Stimulated activated CD4-positive, alpha-beta T cell treated with anti-CD3 and anti-CD28 coated beads, Interleukin-4, amount 100 ng/mL, for 48 hours (primary cell): Measurements from ENCODE around the gene PDZD7.
A peak's percentile ranks its signal among the peaks of the same experiment; 100 is the strongest.

ENCODE experiments used
- DNase-seq, 2 donors: peaks; one replicate each; pipeline ENCODE4 v3.0.0-alpha.2; 2020; ENCODE audit warnings: low read depth in 2 of 2

The PDZD7 gene

DNA sequence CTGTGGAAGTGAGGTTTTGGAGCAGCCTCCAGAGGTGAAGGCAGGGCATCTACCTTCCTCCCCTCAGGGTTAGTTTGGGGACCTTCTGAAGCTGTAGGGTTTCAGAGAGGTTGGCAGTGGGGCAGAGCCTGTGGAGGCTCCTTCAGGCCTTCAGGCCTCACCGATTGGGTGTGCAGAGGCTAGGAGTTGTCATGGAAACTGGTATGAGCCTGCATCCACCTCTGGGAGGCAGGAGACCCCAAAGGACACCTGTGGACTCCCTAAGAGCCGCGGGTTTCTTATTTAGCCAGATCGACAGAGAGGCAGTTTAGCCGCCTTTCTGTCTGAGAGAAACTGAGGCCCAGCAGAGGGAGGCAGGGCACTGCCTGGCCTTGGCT lies 29.3 kb downstream of the PDZD7 start:
- no peak for DNase-seq

DNA sequence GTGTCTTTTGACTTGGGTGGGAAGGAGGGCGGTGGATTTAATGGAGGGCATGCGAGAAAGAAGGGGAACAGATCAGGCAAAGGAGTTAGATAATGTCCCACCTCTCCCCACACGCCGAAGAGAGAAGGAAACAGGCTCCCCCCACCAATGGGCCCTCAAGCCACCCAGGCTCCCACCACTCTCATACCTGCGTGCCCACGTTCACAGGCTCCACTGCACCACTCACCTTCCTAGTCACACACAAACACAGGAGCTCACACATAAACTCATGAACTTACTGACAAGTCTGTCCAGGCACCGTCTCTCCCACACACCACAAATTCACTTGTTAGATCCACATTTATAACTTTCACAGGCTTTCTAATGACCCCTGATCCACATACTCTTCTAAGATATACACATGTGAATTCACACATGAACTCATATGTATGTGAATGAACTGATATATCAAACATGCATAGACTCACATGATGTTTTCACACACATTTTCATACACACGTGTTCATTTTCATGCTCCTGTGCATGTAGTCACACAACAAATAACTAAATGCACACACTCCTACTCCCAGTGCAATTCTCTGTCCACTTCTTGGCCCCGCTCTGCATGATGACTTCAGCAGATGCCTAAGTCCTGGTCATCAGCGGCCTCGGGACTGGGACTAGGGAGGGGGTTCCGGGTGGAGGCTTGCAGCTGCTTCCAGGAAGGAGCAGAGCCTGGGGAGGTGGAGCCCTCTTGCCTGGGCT lies 29.8 kb downstream of the PDZD7 start:
- DNase-seq, result no peak

DNA sequence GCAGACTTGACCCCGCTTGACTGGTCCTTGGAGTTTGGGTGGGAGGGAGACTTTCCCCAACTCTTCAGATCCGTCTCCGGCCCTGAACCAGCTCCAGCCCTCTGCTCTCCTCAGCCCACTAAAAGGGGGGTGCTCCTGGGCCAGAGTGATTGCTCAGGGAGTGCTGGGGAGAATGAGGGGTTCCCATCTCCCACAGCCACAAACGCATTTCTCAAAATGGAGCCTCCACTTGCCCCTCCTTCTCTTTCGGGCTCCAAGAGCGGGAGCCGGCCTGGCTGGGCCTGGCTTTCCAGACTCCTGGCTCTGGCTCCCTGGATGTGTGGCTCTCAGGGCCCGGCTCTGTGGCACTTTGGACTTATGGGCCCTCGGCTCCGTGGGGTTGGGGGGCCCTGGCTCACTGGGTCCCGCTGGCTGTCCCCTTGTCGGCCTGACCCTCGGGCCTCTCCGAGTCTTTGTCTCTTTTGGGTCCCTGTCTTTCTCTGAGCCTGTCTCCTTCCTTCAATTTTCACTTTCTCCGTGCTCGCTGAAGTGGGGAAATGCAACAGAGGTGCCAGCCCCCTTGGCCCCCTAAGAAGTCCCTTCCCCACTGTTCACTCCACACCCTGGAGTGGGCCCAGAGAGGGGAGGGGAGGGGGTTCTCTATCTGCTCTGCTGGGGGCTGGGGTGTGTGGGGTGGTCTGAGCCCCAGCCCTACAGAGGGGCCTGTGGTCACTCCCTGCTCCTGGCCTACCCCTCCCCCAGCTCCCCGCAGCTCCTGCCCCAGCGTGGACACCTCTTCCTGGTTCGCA lies 30.6 kb downstream of the PDZD7 start:
- no peak for DNase-seq

DNA sequence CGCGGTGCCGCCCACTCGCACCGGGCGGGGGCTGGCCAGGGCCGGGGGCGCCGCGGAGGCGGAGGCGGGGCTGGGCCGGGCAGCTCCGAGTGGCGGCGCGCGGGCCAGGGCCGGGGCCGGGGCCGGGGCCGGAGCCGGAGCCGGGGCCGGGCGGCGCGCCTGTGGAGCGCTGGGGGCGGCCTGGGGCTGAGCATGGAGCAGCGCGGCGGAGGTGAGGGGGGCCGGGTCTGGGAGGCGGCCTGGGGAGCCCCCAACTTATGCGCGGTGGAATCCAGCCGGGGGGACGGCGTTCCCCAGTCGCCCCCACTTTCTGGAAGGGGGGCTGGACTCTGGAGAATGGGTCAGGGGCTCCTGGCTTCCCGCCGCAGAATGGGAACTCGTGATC lies 31.2 kb downstream of the PDZD7 start, which contains the start of gene LZTS2:
TSS of gene LZTS2 (plus strand) at position 67 of the 385 bp plus-strand sequence. CDS start 2,731 bp downstream, outside the sequence.
- no peak for DNase-seq

DNA sequence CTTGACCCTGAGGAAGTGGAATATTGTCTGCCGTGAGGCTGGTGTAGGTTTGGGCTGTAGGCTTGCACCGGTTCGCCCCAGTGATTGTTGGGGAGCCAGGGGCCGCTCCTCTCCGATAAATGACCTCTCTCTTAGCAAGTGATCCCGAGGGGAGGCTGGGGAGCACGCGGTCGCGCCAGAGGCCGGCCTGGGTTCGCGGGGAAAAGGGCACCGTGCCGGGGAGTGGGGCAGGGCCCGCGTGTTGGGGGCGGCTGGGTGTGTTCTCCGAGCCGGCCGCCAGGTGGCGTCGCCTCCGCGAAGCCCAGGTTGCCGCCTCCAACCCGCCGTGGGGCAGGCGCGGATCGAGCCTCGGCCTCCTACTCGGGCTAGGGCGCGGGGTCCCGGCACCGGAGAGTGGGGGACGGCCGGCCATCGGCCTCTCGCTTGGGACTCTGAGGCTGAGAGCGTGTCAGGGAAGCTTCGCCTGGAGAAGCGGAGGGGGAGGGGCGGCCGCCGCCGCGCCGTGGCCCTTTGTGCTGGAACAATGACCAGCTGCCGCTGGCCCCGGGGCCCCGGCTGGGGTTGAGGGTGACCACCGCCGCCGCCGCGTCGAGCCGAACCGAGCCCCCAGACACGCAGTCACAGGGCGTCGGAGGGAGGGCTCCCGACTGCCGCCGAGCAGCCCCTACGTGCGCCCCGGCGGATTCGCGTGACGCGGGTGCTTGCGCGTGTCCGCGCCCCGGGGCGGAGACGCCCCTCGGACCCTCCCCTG lies 31.8 kb downstream of the PDZD7 start:
- peak; percentile 68 to 69 for DNase-seq

DNA sequence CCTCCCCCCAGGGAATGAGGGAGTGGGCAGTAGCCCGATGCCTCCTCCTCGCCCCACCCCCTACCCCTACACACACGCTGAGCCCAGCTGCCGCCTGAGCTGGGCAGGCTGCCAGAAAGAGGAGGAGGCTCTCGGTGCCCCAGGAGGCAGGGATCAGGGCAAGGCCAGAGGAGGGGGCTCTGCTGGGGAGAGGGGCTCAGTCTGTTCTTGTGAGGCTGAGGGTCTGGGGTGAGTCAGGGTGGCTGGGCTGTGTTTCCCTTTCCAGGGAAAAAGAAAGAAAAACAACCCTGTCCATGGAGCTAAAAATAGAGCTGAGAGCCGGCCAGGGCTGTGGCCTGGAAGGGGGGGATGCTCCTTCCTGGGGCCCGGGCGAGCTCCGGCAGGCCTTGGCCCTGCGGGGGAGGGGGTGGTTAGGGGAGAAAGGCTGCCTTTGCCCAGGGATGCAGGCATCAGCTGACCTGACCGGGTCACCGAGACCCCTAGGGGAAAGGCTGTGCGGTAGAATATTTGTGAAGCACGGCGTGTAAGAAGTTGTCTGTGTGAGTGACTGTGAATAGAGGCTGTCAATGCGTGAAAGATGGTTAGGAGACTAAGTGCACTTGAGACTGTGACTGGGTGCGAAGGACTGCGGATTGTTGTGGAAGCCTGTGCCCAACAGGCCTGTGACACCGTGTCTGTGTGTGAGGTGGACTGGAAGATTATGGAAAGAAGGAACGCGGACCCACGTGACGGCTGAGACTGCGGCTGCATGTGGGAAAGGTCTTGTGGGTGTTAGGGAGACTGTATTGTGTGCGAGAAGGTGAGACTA lies 32.5 kb downstream of the PDZD7 start:
- DNase-seq, result peak in 1 of 2 donors; percentile 60

- DNase-seq, result peak; percentile 69 to 72
These were observed 33.4 kb downstream of the PDZD7 start for GRCh38 chr10:100997360-100998182.

- DNase-seq, result no peak
These were observed 34.1 kb downstream of the PDZD7 start for GRCh38 chr10:100996678-100997359.

GRCh38 chr10:100995181-100995580 lies 35.7 kb downstream of the PDZD7 start:
- DNase-seq, result no peak

GRCh38 chr10:100993986-100994708 lies 36.8 kb downstream of the PDZD7 start:
- DNase-seq, result no peak

DNA sequence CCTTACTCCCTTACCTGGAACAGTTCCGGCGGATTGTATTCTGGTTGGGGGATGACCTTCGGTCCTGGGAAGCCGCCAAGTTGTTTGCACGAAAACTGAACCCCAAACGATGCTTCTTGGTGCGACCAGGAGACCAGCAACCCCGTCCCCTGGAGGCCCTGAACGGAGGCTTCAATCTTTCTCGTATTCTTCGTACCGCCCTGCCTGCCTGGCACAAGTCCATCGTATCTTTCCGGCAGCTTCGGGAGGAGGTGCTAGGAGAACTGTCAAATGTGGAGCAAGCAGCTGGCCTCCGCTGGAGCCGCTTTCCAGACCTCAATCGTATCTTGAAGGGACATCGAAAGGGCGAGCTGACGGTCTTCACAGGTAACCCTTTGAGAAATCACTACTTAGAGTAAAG lies 41.8 kb downstream of the PDZD7 start:
- DNase-seq, result no peak

DNA sequence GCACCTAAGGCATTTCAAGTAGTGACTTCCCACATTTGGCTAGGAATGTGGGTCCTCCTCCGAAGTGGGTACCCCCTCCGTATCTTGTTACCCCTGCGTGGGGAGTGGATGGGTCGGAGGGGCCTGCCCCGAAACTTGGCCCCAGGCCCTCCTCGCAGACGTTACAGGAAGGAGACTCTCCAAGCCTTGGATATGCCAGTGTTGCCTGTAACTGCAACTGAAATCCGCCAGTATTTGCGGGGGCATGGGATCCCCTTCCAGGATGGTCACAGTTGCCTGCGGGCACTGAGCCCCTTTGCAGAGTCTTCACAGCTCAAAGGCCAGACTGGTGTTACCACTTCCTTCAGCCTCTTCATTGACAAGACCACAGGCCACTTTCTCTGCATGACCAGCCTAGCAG lies 42.8 kb downstream of the PDZD7 start:
- DNase-seq, result no peak

DNA sequence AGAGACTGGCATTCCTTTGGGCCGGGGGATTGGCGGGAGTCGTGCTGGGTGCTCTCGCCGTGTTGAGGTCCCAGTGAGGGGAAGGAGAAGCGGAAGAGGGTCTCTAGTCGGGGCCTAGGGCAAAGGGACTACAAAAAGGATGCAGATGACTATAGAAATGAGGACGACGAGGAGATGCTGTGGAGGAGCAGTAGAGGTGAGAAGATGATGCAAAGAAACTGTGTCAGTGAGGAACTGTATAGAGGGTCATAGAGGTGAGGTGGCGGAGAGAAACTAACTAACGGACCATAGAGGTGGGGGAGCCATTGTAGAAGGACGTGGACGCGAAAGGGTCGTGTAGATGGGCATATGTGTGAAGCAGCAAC lies 43.3 kb downstream of the PDZD7 start:
- no peak for DNase-seq

DNA sequence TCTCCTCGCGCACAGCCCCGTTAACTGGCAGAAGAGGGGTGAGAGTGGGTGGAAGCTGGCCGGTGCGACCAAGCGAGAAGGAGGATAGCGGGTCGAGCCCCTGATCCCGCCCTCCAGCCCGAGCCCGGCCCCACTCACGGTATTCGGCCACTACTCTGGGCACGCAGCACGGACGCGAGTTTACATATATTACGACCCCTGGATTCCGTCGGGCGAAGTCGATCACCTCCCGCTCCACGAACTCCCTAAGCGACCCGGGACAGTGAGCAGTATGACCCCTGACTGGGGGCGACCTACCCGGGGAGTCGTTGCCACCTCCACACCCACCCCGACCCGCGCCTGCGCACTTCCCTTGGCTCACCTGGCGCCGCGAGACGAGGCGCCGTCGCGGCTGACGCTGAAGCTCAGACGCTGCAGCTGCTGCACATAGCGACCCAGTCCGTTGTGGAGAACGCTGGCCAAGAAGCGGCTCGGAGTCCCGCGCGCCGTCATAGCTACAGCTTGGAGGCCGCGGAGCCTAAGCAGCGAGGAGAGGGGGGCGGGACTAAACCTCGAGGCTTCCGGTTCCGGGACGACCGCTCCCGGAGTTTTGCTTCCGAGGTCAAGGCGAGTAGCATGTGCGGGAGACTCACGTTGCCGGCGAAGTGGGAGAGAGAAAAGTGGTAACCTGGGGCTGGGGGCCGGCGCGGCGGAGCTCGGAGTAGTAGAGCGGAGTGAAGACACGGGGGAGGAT lies 43.8 kb downstream of the PDZD7 start, which contains the start of the genes MRPL43 and TWNK:
TSS of gene MRPL43 (minus strand) at position 546 of the 733 bp plus-strand sequence. CDS start at position 492, 54 bp downstream.
TSS of gene TWNK (plus strand) at position 592 of the 733 bp plus-strand sequence. CDS start 668 bp downstream, outside the sequence.
- DNase-seq, result peak; percentile 78 to 83

GRCh38 chr10:100986623-100986951 lies 44.3 kb downstream of the PDZD7 start:
- DNase-seq, result no peak

- no peak for DNase-seq
These were observed 45.6 kb downstream of the PDZD7 start for GRCh38 chr10:100985336-100985735.

DNA sequence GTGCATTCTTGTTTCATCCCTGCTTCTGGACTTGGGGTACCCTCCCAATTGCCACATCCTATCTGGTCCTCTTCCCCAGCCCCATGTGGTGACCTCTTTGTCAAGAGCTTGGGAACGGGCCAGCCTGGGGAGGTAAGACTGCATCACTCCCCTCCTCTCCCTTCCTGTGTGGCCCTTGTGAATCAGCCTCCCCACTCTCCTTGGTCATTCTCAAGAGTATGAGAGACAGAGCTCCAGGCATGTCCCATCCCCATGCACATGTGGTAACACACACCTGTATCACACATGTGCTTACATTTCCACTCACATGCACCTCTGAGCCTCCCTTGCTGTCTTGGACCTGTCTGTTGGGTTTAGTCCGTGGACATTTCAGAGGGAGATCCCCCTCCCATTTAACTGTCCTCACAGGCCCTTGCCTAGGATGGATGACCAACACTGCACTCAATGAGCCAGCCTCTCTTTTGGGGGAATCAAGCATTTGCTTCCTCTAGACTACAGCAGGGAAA lies 46.2 kb downstream of the PDZD7 start:
- no peak for DNase-seq
